CD4-positive, alpha-beta T cell (primary cell): ENCODE measurements around the gene BRD7. TPM values are rescaled to one million over a fixed set of nuclear protein-coding genes. Genes with fewer than 3 reads are reported as not detected.

Experiments
- ATAC-seq: fragments of 200-7000 bp; cut with Tn5 transposase; one replicate; pipeline ENCODE4 v1.10.0; 2022; ENCODE audit warnings: mild to moderate bottlenecking; ENCODE audit not compliant: poor library complexity
- CTCF ChIA-PET: fragments of 350-600 bp; sonication (Branson Sonifier 250); formaldehyde crosslinking; loops from one replicate; lab custom pipeline; 2021; ENCODE audit warnings: antibody characterized with exemption, inconsistent platforms; lab: Charles Lee
- POLR2A ChIA-PET: fragments of 350-600 bp; sonication (Branson Sonifier 250); formaldehyde crosslinking; loops from one replicate; lab custom pipeline; 2021; ENCODE audit warnings: antibody characterized with exemption, inconsistent platforms; lab: Charles Lee
- DNase-seq, 14 experiments: peaks; one replicate each; pipeline ENCODE4 v3.0.0-alpha.2; 2013 to 2020; ENCODE audit warnings: mixed read lengths in 2 of 14
- H3K27ac ChIP-seq, 2 donors: one replicate each; pipeline versions ENCODE4 v1.5.1 to v1.7.0; 2013; ENCODE audit warnings: low read length in 2 of 2, low read depth in 1 of 2, mild to moderate bottlenecking in 1 of 2
- H3K27me3 ChIP-seq, 2 experiments: 1 replicate in 1 of 2; 2 replicates in 1 of 2; pipeline versions ENCODE4 v1.6.1 to v1.7.0; 2013; ENCODE audit warnings: low read length in 2 of 2, control low read depth in 1 of 2, mild to moderate bottlenecking in 1 of 2, moderate library complexity in 1 of 2; ENCODE audit not compliant: insufficient read depth in 2 of 2, control insufficient read depth in 1 of 2
- H3K36me3 ChIP-seq: one replicate; pipeline ENCODE4 v1.6.1; 2013; ENCODE audit warnings: low read length, control low read depth; ENCODE audit not compliant: insufficient read depth
- H3K4me1 ChIP-seq: one replicate; pipeline ENCODE4 v1.6.1; 2013; ENCODE audit warnings: low read length, control low read depth; ENCODE audit not compliant: insufficient read depth
- H3K4me3 ChIP-seq: one replicate; pipeline ENCODE4 v1.5.1; 2013; ENCODE audit warnings: mild to moderate bottlenecking, low read length, moderate library complexity
- H3K9me3 ChIP-seq, 2 experiments: 1 replicate in 1 of 2; 2 replicates in 1 of 2; pipeline versions ENCODE4 v1.6.1 to v1.7.0; 2013; ENCODE audit warnings: low read length in 2 of 2, mild to moderate bottlenecking in 2 of 2, control low read depth in 1 of 2, moderate library complexity in 1 of 2; ENCODE audit not compliant: control insufficient read depth in 1 of 2, insufficient read depth in 1 of 2
- H3K27ac Mint-ChIP-seq: one replicate; pipeline ENCODE4 v1.8.0; 2020; ENCODE audit warnings: mixed read lengths
- H3K27me3 Mint-ChIP-seq: one replicate; pipeline ENCODE4 v1.8.0; 2021; ENCODE audit warnings: mixed read lengths
- H3K36me3 Mint-ChIP-seq: one replicate; pipeline ENCODE4 v1.8.0; 2021; ENCODE audit warnings: low read depth, mixed read lengths
- H3K4me1 Mint-ChIP-seq: one replicate; pipeline ENCODE4 v1.8.0; 2021; ENCODE audit warnings: low read depth, mixed read lengths
- H3K4me3 Mint-ChIP-seq: one replicate; pipeline ENCODE4 v1.8.0; 2020; ENCODE audit warnings: mild to moderate bottlenecking, mixed read lengths
- H3K9me3 Mint-ChIP-seq: one replicate; pipeline ENCODE4 v1.8.0; 2020; ENCODE audit warnings: mixed read lengths
- CTCF ChIP-seq: fragments of 200-600 bp; IDR thresholded peaks from one replicate; pipeline ENCODE4 v1.8.0; 2022; ENCODE audit warnings: antibody characterized with exemption, mild to moderate bottlenecking
- intact Hi-C, 2 experiments: fragments of 100-400 bp; cut with DNase I in 1 of 2; cut with micrococcal nuclease in 1 of 2; formaldehyde crosslinking; loops; one replicate each; pipeline versions ENCODE4 v1.15.1 to v1.9.0; 2023 to 2025; cut with DNase I, micrococcal nuclease
- total RNA-seq, 174 experiments: library from RNA in 2 of 174; stranded (reverse) in 2 of 174; gene quantifications; one replicate each; pipeline ENCODE4 v1.2.3 and lab custom pipeline; 2021 to 2026

Gene BRD7
- total RNA-seq, 2 experiments from 2014 or later = 95.4 to 103 TPM

GRCh38 chr16:50320310-50320709 is 48.5 kb downstream of the BRD7 start:
- H3K27me3 Mint-ChIP-seq = no peaks in the 10 kb centered on the region
- Histone ChIP-seq H3K4me3 (no peak overlapping the region), H3K27me3 (no peaks in the 10 kb centered on the region), H3K4me1 (peaks cover 20% of the 10 kb centered on the region), H3K36me3 (peaks cover 87% of the 10 kb centered on the region), H3K27ac (no peak overlapping the region), H3K9me3 (no peaks in the 10 kb centered on the region)
- DNase-seq = no peak
- no peak for ATAC-seq
- H3K4me1 Mint-ChIP-seq = peaks cover 43% of the 10 kb centered on the region
- no peaks in the 10 kb centered on the region for H3K9me3 Mint-ChIP-seq
- intact Hi-C loops = no loop called here
- ChIA-PET POLR2A (no interaction called here), CTCF (no interaction called here)
- TF ChIP-seq CTCF = no peak
- peak overlapping the region; percentile 66 for H3K27ac Mint-ChIP-seq
- no peak overlapping the region for H3K4me3 Mint-ChIP-seq
- peaks cover 88% of the 10 kb centered on the region for H3K36me3 Mint-ChIP-seq

GRCh38 chr16:50318796-50319578 is 49.8 kb downstream of the BRD7 start:
- DNase-seq = peak in 4 of 14 experiments; percentile 1 to 61 (median 42)
- H3K9me3 Mint-ChIP-seq = no peaks in the 10 kb centered on the region
- intact Hi-C loops = loop anchor here in 1 of 2 experiments (10.0 kb wide), 1 partner anchor 54 kb away; the partner anchor contains the start of gene ADCY7

More at GRCh38 chr16:50318796-50319578, 49.8 kb downstream of the BRD7 start:
- peaks cover 22% of the 10 kb centered on the region for H3K4me1 ChIP-seq
- ATAC-seq = peak; percentile 66
- POLR2A ChIA-PET = no interaction called here
- peaks cover 88% of the 10 kb centered on the region for H3K36me3 Mint-ChIP-seq
- H3K27me3 ChIP-seq = no peaks in the 10 kb centered on the region
- peaks cover 35% of the 10 kb centered on the region for H3K4me1 Mint-ChIP-seq
- peaks cover 87% of the 10 kb centered on the region for H3K36me3 ChIP-seq
- H3K4me3 Mint-ChIP-seq = no peak overlapping the region
- H3K27ac Mint-ChIP-seq = peak overlapping the region; percentile 75
- CTCF ChIA-PET = interaction anchor here (1.0 kb wide), 1 partner anchor 8 kb away, joined by 4 read pairs; no protein-coding TSS in a partner anchor
- no peak overlapping the region for H3K27ac ChIP-seq
- no peaks in the 10 kb centered on the region for H3K27me3 Mint-ChIP-seq
- no peaks in the 10 kb centered on the region for H3K9me3 ChIP-seq
- no peak for TF ChIP-seq CTCF
- no peak overlapping the region for H3K4me3 ChIP-seq
